Epithelial cell of proximal tubule (primary cell): Measurements from ENCODE around the gene HNRNPM. TPM values are rescaled to one million over a fixed set of nuclear protein-coding genes. Genes with fewer than 3 reads are reported as not detected.

ENCODE experiments used
- DNase-seq: peaks from one replicate; pipeline ENCODE4 v3.0.0-alpha.2; 2011; ENCODE audit warnings: low read depth
- H3K4me3 ChIP-seq: 2 replicates; pipeline ENCODE4 v1.5.1; 2011; ENCODE audit warnings: low read depth, mild to moderate bottlenecking, low read length
- CTCF ChIP-seq: conservative IDR thresholded peaks from 2 replicates; pipeline ENCODE4 v1.5.1; 2012; ENCODE audit warnings: low read depth, mild to moderate bottlenecking, low read length
- total RNA-seq: library from RNA; depleted of rRNA; stranded (reverse); fragments of >200 nt; gene quantifications from 2 replicates; pipeline ENCODE4 v1.2.3, GENCODE V29; 2015

Gene HNRNPM
- total RNA-seq, 1 donor from 2014 or later = 134 TPM

GRCh38 chr19:8459520-8460270 lies 14.9 kb downstream of the HNRNPM start:
- DNase-seq = no peak
- no peak for TF ChIP-seq CTCF
- H3K4me3 ChIP-seq = no peak overlapping the region

- no peak overlapping the region for H3K4me3 ChIP-seq
- no peak for TF ChIP-seq CTCF
- no peak for DNase-seq
These were observed 15.9 kb downstream of the HNRNPM start for GRCh38 chr19:8460516-8461298.

GRCh38 chr19:8461376-8461775 lies 16.6 kb downstream of the HNRNPM start:
- DNase-seq = no peak
- no peak for TF ChIP-seq CTCF
- H3K4me3 ChIP-seq = no peak overlapping the region

- no peak for DNase-seq
- no peak overlapping the region for H3K4me3 ChIP-seq
- TF ChIP-seq CTCF = no peak
These were observed 17.1 kb downstream of the HNRNPM start for GRCh38 chr19:8461891-8462290.

- no peak overlapping the region for H3K4me3 ChIP-seq
- TF ChIP-seq CTCF = no peak
- DNase-seq = no peak
These were observed 17.8 kb downstream of the HNRNPM start for GRCh38 chr19:8462571-8462970.

- no peak overlapping the region for H3K4me3 ChIP-seq
- DNase-seq = no peak
- TF ChIP-seq CTCF = no peak
These were observed 18.6 kb downstream of the HNRNPM start for GRCh38 chr19:8463365-8463764.
